ENCODE data around the gene BTBD19.

BTBD19 gene

DNA sequence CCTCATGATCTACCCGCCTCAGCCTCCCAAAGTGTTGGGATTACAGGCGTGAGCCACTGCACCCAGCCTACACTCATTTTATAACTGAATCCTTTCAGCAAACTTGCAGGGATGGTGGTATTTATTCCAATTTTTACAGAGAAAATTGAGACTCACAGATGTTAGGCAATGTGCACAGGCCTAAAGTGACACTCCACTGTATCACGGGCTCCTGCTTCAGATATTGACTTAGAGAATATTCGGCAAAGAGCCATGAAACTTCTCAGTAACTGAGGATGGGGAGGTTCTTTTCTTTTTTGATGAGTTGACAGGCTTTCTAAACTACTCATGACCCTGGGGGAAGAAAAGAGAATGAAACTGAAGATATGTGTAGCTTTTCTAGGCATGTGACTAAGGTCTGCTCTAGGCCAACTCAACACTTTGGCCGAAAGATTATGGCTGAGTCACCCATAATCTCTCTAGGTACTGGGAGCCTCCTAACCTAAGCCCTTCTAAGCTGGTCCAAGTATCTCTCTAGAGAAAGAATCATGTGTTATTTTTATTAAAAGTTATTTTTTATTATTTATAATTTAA, 54.6 kb downstream of the BTBD19 start:
- DNase-seq = no peak
